ENCODE data around the gene SPRTN. TPM values are rescaled to one million over a fixed set of nuclear protein-coding genes. Genes with fewer than 3 reads are reported as not detected.

The SPRTN gene
- total and polyA plus RNA-seq, 11 donors, result 3.2 to 10.6 (median 8.0) TPM

DNA sequence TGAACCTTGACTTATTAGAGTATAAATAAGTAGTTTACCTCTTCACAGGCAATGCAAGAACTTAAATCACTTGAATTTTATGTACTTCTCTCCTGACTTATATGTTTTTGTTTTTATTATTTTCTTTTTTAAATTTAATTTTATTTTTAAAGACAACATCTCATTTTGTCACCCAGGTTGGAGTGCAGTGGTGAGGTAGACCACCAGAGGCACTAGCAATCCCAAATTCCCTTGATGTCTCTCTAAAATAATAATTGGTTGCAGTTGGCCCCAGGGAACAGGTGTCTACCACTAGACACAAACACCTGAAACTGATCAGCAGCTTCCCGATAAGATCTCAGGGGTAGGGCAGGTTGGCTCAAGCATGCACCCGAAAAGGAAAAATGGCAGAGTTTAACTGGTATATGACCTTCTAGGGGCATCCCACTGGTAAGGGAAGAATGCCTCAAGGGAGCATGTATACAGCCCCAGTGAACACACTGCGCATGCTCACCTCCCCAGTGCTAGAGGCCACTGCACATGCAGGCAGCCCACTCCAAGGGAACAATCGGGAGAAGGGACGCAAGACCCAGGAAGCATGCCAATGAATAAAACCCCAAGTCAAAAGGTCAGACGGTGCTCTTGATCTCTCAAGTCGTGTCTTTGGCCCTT, 15.1 kb upstream of the SPRTN start:
- WGBS, 4 donors, result 77 to 81% (median 79%) methylated on average over 7 of the region's 7 CpGs
- Histone ChIP-seq H3K4me3 (no peak overlapping the region), H3K27me3 (no peaks in the 10 kb centered on the region), H3K36me3 (no peaks in the 10 kb centered on the region), H3K9me3 (no peaks in the 10 kb centered on the region), H3K27ac (no peak overlapping the region), H3K4me1 (no peaks in the 10 kb centered on the region)
- TF ChIP-seq, protein P1, sequence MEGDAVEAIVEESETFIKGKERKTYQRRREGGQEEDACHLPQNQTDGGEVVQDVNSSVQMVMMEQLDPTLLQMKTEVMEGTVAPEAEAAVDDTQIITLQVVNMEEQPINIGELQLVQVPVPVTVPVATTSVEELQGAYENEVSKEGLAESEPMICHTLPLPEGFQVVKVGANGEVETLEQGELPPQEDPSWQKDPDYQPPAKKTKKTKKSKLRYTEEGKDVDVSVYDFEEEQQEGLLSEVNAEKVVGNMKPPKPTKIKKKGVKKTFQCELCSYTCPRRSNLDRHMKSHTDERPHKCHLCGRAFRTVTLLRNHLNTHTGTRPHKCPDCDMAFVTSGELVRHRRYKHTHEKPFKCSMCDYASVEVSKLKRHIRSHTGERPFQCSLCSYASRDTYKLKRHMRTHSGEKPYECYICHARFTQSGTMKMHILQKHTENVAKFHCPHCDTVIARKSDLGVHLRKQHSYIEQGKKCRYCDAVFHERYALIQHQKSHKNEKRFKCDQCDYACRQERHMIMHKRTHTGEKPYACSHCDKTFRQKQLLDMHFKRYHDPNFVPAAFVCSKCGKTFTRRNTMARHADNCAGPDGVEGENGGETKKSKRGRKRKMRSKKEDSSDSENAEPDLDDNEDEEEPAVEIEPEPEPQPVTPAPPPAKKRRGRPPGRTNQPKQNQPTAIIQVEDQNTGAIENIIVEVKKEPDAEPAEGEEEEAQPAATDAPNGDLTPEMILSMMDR (IDR thresholded peaks at IDR 0.05), result peak in 1 of 12 donors; percentile 11
- no peak for TF ChIP-seq POLR2A (IDR thresholded peaks at IDR 0.05)
- ATAC-seq (no peak), DNase-seq (no peak)
- intact Hi-C loops (cut with DNase I), result no loop called here

DNA sequence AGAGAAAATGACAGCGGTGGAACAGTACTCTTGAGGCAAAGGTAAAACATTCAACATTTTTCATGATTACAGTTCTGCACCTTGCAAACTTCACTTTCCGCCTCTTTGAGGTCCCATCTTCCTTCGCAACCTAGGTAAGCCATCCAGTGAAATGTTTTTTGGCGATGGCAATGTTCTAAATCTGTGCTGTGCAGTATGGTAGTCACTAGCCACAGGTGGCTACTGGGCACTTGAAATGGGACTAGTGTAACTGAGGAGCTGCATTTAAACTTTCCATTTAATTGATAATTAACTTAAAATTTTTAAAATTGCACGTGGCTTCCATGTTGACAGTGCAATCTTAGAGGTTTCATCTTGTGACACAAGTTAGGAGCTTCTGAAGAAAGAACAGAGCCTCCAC, 13.4 kb upstream of the SPRTN start:
- intact Hi-C loops (cut with DNase I), result no loop called here
- H3K36me3 ChIP-seq, result no peaks in the 10 kb centered on the region
- H3K9me3 ChIP-seq, result no peaks in the 10 kb centered on the region
- DNase-seq, result no peak
- H3K4me3 ChIP-seq, result no peak overlapping the region
- 81 to 86% (median 85%) methylated on average over 5 of the region's 5 CpGs for WGBS, 4 donors
- TF ChIP-seq, protein P1 (IDR thresholded peaks at IDR 0.05), result no peak
- TF ChIP-seq POLR2A (IDR thresholded peaks at IDR 0.05), result no peak
- H3K27me3 ChIP-seq, result no peaks in the 10 kb centered on the region
- ATAC-seq, result no peak
- no peak overlapping the region for H3K27ac ChIP-seq
- no peaks in the 10 kb centered on the region for H3K4me1 ChIP-seq

- 59 to 87% (median 79%) methylated on average over 1 of the region's 1 CpG for WGBS, 4 donors
- no peaks in the 10 kb centered on the region for H3K9me3 ChIP-seq
- DNase-seq, result no peak
- no peak for TF ChIP-seq POLR2A (IDR thresholded peaks at IDR 0.05)
- TF ChIP-seq, protein P1 (IDR thresholded peaks at IDR 0.05), result no peak
- H3K4me1 ChIP-seq, result no peaks in the 10 kb centered on the region
- intact Hi-C loops (cut with DNase I), result no loop called here
- peaks cover 0 to 5% (median 0%) of the 10 kb centered on the region in 9 donors for H3K36me3 ChIP-seq
- H3K27me3 ChIP-seq, result no peaks in the 10 kb centered on the region
- no peak overlapping the region for H3K27ac ChIP-seq
- ATAC-seq, result no peak
- no peak overlapping the region for H3K4me3 ChIP-seq
Measured at GRCh38 chr1:231326248-231326647, 11.8 kb upstream of the SPRTN start.

- intact Hi-C loops (cut with DNase I), result no loop called here
- no peaks in the 10 kb centered on the region for H3K27me3 ChIP-seq
- no peak for ATAC-seq
- TF ChIP-seq, protein P1 (IDR thresholded peaks at IDR 0.05), result no peak
- no peak for TF ChIP-seq POLR2A (IDR thresholded peaks at IDR 0.05)
- H3K4me3 ChIP-seq, result no peak overlapping the region
- H3K9me3 ChIP-seq, result no peaks in the 10 kb centered on the region
- no peak for DNase-seq
- no peak overlapping the region for H3K27ac ChIP-seq
- 75 to 84% (median 81%) methylated on average over 5 of the region's 5 CpGs for WGBS, 4 donors
- H3K4me1 ChIP-seq, result peaks cover 0 to 7% (median 1%) of the 10 kb centered on the region in 12 donors
- peaks cover 0 to 12% (median 2%) of the 10 kb centered on the region in 9 donors for H3K36me3 ChIP-seq
Measured at GRCh38 chr1:231327617-231328016, 10.5 kb upstream of the SPRTN start.
